HG03469 (cell line): ENCODE measurements around the gene C6orf62.
"Not testable (repeated sequence)": the region's sequence is repeated elsewhere in the genome, so short reads cannot be mapped to it uniquely, and the experiment has no call there.

Source experiments
- ATAC-seq: cut with Tn5 transposase; IDR thresholded peaks from one replicate; pipeline ENCODE4 v1.9.1; 2021; ENCODE audit warnings: mild to moderate bottlenecking, moderate library complexity, moderate number of reproducible peaks; ENCODE audit not compliant: unreplicated experiment

C6orf62 gene

DNA sequence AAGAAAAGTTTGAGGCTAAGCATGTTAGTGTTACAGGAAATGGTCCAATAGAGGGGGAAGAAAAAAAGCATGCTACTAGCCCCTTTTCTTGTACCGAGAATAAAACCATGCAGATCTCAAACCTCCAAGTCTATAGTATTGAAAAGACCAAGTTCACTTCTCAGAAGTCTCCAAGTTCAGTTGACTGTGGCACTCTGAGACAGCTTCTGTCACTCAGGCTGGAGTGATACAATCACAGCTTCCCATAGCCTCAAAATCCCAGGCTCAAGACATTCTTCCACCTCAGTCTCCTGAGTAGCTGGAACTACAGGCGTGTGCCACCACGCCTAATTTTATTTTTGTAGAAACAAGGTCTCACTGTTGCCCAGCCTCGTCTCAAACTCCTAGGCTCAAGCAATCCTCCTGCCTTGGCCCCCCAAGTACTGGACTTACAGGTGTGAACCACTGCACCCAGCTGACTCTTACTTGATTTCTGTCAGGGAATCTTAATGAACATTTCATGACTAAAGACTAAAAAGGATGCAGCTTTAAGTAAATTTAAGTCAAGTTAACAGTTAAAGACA, 16.2 kb downstream of the C6orf62 start:
- no peak for ATAC-seq

DNA sequence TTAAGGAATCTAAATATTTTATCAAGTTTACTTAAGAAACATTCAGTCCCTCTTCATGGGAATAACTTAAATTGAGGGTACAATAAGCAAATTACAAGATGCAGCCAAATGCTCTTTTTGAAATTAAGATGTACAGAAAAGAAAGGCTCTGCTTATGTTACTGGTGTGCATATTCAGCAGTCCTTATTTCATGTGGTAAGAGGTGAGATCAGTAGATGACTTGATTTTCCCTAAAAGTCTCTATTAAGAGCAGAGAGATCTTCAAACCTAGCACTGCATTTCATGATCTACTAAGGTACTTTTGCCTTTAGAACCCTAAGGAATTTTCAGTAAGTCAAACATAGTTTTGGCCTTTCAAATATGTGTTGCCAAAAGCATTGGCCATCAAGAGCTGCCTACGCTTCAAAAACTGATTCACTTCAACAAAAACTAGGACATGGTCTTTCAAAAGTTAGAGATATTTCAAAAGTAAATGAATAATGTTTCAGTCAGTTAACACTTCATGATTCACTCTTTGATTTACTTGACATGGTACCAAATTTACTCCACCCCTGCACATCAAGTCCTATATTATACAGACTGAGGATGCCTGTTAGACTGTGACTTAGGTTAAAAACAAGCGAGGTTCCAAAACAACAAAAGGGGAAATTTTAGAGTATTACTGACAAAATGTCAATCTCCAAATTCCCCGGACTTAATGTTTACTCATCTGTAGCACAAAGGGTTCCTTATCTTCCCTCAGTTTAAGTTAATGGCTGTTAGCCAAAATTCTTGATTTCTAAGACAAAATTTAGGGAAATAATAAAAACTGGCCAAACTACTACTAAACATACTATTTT, 19.2 kb downstream of the C6orf62 start:
- no peak for ATAC-seq

DNA sequence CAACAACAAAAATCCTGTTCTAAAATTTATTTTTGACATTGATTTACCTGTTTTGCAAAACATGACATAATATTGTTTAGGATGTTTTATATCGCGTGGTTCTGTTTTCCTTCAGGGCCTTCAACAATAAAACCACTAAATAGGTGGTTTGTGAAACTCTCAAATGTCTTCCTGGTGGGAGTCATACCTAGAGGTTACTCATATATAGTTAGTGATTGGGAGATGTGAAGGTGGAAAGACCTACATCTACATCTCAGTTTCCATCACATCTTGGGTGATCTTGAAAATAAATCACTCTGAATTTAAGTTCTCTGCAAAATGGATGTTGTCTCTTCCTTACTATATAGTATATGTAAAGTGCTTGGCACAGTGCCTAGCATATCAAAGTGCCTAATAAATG, 22.9 kb downstream of the C6orf62 start:
- no peak for ATAC-seq

DNA sequence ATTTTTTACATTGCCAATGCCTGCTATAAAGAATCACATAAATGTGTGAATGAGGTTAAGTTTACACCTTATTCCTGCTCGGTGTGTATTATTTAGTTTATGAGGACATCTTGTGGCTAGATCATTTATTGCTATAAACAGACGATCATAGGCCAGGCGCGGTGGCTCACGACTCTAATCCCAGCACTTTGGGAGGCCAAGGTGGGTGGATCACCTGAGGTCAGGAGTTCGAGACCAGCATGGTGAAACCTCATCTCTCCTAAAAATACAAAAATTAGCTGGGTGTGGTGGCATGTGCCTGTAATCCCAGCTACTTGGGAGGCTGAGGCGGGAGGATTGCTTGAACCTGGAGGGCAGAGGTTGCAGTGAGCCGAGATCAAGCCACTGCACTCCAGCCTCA, 23.3 kb downstream of the C6orf62 start:
- not testable (repeated sequence) for ATAC-seq

DNA sequence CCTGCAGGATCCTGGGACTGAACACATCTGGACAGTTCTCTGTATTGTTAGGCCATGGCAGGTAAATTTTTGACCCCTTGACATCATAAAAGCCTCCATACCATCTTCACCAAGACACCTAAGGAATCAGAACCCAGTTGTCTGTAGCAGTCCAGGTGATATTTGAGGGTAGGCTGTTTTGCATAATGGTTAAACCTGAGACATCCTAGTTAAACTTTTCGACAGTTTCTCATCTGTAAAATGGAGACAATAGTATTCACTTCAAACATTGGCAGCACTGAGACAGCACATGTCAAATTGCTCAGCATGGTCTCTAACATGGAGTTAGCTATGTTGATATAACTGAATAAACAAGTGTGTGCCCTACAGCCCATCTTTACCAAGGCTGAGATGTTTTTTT, 24.8 kb downstream of the C6orf62 start:
- ATAC-seq: no peak

DNA sequence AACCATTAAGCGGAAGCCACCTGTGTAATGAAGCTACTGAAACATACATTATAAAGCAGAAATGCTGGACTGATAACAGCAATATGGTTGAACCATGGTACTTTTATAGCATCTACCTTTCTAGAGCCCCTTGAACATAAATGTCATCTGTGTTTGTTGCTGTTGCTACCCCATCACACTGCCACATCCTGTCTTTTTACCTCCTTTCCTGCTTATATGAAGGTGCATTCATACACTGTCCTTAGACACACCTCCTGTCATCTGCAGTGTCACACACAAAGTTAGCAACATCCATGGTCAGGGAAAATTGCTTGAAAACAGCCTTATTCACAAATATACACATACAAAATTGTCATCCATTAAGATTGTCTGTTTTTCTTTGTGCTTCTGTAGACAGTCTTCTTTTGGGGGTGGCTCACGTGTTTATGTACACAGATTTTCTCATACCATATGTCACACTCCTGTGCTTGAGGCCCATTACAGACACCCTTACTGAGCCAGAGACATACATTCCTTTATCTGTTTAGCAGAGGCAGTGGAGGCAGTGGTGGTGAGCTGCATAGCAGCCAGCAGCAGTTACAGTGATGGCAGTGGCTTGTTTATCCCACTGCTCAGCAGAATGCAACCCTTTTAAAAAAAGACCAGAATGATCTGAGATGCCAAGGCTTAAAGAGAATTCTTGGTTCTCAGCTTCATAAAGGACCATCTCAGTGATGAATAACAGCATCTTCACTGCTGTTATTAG, 25.9 kb downstream of the C6orf62 start:
- no peak for ATAC-seq

DNA sequence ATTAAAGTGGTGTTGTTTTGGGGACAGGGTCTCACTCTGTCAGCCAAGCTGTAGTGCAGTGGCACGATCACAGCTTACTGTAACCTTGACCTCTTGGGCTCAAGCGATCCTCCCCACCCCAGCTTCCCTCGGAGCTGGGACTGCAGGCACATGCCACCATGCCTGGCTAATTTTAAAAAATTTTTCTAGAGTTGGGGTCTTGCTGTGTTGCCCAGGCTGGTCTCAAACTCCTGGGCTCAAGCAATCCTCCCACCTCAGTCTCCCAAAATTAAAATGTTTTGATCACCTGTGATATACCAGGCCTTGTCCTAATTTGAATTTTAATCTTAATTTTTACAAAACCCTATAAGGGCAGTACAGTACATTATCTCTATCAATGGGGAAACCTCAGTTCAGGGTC, 26.5 kb downstream of the C6orf62 start:
- no peak for ATAC-seq

DNA sequence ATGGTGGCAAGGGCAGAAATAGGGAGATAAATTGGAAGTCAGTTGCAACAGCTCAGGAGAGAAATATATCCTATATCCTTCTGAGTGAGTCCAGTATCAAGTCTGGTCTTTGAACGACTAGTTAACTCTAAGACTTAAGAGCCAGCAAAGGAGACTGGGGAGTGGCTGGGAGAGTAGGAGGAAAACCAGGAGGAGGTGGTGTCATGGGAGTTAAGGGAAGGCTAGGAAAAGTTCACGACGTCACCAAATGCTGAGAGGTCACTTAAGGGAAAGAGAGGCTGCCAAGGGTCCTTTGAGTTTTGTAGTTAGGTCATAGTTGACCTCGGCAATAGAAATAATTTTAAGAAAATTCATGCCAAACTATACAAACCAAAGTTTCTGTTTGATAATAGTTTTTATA, 27.0 kb downstream of the C6orf62 start:
- no peak for ATAC-seq

DNA sequence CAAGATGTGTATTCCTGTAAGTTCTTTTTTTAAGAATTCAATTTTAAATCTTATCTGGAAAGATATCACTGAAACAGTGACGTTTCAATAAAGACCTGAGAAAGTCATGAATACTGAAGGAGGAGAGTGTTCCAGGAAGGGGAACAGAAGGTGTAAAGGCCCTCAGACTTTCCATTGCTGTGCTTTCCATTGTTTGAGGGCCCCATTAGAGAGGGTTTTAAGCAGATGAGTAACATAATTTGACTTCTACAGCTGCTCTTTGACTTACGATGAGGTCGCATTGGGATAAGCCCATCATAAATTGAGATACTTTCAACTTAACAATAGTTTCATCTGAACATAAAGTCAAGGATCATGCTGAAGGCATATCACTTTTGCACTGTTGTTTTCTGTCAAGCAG, 27.4 kb downstream of the C6orf62 start:
- no peak for ATAC-seq

DNA sequence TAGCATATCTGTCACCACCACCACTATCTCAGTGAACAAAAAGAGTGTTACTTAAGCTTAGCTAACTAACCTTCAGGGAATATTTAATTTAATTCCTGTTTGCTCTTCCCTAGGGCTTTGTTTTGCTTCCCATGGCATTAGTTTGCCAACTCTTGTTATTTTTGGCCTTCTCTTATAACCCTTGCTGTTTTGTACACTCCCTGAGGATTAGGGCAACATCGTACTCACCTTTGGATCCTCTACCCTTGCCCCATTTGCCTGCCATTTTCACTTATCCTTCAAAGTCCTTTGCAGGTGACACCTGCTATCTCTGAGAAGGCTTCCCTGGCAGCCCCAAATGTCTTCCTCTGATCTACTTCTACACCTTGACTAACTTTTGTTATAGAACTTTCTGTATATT, 28.4 kb downstream of the C6orf62 start:
- no peak for ATAC-seq

DNA sequence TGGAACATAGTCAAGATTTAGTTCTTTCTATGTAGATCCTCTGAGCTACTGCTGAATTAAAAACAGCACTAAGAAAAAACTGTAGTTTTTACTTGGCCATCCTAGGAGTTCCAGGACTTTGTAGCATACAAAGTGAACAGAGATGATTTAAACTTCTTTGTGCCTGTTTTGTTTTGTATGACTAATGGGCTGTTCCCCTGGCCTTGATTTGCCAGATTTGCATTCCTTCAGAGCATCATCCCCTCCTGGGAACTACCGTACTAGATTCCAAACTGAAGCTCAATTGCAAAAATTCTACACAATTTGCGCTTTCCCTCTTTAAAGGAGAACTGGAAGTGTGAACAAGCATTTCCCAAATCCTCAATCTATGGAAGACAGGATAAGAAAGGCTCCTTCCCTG, 29.0 kb downstream of the C6orf62 start:
- ATAC-seq: no peak

DNA sequence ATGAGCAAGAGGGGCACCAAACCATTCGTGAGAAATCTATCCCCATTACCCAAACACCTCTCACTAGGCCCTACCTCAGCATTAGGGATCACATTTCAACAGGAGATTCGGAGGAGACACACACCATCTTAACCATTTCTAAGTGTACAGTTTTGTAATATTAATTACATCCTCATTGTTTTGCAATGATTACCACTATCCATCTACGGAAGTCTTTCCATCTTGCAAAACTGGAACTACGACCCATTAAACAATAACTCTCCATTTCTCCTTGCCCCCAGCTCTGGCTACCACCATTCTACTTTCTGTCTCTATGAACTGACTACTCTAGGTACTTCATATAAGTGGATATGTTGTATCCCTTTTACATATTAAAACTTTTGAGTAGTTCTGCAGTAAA, 32.0 kb downstream of the C6orf62 start:
- ATAC-seq: no peak

DNA sequence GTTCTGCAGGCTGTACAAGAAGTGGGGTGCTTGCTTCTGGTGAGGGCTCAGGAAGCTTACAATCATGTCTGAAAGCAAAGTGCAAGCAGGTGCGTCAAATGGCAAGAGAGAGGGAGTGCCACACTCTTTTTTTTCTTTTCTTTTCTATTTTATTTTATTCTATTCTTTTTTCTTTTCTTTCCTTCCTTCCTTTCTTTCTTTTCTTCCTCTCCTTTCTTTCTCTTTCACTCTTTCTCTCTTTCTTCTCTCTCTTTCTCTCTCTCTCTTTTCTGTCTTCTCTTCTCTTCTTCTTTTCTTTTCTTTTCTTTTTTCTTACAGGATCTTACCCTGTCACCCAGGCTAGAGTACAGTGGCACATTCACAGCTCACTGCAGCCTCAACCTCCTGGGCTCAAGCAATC, 32.5 kb downstream of the C6orf62 start:
- no peak for ATAC-seq

DNA sequence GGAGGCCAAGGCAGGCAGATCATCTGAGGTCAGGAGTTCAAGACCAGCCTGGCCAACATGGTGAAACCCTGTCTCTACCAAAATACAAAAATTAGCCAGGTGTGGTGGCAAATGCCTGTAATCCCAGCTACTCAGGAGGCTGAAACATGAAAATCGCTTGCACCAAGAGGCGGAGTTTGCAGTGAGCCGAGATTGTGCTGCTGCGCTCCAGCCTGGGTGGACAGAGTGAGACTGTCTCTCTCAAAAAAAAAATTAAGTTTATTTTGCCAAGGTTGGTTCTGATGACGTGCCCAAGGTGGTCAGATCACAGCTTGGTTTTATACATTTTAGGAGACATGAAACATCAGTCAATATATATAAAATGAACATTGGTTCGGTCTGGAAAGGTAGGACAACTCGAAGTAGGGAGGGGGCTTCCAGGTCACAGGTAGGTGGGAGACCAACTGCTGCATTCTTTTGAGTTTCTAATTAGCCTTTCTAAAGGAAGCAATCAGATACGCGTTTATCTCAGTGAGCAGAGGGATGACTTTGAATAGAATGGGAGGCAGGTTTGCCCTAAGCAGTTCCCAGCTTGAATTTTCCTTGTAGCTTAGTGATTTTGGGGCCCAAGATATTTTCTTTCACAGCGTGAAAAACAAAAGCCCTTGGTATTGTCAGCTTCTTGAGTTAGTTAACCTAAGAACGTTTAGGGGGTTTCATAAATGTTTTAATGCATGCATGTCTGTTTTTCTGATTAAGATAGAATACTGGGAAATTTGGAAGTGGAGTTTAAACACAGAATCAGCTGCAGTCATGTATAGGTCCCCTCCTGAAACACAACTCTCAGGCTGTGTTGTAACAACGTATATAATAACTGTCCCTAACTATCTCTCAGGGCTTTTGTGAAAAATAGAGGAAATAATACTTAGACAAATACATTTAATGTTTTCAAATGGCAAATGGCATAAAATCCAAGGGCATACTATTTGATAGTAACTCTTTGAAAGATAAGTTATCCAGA, 35.4 kb downstream of the C6orf62 start:
- no peak for ATAC-seq

DNA sequence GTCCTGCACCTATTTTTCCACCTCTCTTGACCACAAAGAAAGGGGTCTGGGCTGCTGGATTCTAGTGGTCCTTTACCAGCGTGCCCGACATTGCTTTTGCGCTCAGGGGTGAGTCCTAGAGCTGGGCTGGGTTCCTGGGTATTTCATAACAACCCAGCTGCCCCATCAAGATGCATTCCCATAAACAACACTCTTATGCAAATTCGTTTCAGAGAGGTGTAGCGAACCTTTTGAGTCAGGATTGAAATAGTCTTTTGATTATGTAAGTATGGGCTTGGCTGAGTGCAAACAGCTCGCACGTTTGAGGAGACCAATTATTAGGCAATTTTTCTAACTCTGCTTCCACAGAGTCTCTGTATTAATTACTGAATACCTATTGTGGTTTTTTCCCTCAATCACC, 38.4 kb downstream of the C6orf62 start:
- ATAC-seq: no peak

DNA sequence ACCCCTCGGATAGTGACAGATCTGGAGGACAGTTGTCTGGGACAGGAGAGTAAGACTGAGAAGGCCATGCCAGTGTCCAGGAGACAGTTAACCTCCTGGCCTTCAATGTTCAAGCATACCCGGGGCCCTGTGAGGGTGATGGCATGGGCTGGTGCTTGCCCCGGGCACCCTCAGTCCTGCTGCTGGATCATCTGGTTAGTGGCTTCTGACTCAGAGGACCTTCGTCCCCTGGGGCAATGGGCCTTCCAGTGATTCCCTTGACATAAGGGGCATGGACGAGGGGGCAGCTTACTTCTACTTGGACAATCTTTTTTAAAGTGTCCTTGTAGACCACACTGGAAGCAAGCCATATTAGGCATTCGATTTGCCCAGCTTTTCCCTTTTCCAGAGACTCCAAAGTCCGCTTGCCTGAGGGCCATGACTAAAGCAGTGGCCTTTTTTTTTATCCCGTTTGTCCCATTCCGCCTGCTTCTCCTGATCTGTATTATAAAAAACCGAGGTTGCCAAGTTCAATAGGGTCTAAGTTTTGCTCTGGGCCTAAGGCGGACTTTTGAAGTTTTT, 40.1 kb downstream of the C6orf62 start:
- ATAC-seq: not testable (repeated sequence)

DNA sequence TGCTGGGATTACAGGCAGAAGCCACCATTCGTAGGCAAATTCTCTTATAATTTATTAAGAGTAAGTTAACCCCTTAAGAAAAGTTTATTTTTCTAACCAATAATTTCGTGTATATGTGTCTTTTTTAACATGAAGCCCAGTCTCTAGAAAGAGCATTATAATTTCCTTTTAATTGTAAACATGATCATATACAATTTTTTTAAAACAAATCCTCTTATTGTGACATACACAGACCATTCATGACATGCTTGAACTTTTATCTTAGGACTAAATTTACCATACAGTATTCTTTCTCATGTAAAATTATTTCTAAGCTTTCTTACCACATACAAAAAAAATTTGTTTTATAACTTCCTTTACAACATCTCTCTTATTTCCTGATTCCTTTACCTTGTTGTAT, 45.3 kb downstream of the C6orf62 start:
- no peak for ATAC-seq

DNA sequence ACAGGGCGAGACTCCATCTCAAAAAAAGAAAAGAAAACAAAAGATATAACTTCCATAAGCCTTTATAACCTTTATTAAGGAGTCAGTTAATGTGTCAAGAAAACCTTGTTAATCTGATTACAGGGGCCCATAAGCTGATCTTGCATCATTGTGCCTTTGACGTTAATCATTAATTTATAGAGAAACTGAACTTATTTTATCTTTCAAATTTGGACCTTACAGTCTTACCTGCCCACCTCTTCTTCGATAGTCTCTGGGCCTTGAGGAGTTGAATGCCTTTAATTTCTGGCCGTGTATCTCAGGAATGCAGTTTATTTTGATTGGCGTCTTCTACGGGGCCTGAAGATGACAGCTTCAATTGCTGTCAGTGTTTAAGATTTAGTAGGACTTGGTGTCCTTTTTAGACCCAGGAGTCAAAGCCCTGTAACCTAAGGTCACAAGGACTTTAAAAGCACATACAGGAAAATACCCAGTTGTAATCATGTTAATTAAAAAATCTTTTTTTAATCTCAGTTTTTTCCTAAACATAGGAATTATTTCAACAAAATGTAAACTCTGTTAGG, 46.3 kb downstream of the C6orf62 start:
- no peak for ATAC-seq

DNA sequence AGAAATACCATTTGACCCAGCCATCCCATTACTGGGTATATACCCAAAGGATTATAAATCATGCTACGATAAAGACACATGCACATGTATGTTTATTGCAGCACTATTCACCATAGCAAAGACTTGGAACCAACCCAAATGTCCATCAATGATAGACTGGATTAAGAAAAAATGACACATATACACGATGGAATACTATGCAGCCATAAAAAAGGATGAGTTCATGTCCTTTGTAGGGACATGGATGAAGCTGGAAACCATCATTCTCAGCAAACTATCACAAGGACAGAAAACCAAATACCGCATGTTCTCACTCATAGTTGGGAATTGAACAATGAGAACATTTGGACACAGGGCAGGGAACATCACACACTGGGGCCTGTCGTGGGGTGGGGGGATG, 47.9 kb downstream of the C6orf62 start:
- ATAC-seq: not testable (repeated sequence)

DNA sequence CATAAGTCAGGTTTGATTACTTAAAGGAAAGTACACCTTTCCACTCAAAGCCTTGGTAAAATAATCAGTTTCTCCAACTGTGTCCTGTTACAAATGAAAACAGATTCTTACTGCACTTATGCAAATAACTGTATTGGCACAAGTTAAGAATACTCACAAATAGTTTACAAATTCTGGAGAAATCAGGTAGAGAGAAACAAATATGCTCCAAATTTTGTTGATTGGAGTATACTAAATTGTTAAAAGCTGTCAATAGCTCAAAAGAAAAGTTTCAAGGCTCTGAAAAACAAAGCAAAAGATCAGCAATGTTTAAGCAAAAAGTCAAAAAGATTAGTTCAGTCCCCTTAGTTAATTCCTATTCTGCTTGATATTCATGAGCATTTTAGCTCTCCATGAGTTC, 48.5 kb downstream of the C6orf62 start:
- not testable (repeated sequence) for ATAC-seq
